Measurements from ENCODE around the gene LENG9.
"Not testable (repeated sequence)": the region's sequence is repeated elsewhere in the genome, so short reads cannot be mapped to it uniquely, and the experiment has no call there.

The LENG9 gene

GRCh38 chr19:54477650-54478049 is 14.1 kb upstream of the LENG9 start:
- DNase-seq = no peak

DNA sequence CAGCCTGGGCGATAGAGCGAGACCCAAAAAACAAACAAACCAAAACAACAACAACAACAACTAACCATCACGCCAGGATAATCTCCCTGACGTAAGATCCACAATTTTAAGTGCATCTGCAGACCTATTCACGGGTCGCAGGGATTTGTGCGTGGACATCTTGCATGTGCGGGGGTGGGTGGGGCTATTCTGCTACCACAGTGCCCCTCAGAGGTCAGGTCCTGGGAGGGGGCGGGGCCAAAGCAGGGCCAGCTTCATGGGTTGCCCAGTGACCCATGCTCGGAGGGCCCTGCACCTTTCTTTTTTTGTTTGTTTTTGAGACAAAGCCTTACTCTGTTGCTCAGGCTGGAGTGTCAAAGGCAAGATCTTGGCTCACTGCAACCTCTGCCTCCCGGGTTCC is 12.1 kb upstream of the LENG9 start:
- no peak for DNase-seq

GRCh38 chr19:54473892-54474372 is 10.4 kb upstream of the LENG9 start:
- DNase-seq = no peak

GRCh38 chr19:54473071-54473891 is 9.7 kb upstream of the LENG9 start, which contains the start of gene CDC42EP5:
TSS of gene CDC42EP5 (minus strand) at chr19:54473296. CDS start at chr19:54465547, 7,749 bp downstream.
- no peak for DNase-seq

GRCh38 chr19:54470991-54471782 is 7.6 kb upstream of the LENG9 start:
- no peak for DNase-seq

DNA sequence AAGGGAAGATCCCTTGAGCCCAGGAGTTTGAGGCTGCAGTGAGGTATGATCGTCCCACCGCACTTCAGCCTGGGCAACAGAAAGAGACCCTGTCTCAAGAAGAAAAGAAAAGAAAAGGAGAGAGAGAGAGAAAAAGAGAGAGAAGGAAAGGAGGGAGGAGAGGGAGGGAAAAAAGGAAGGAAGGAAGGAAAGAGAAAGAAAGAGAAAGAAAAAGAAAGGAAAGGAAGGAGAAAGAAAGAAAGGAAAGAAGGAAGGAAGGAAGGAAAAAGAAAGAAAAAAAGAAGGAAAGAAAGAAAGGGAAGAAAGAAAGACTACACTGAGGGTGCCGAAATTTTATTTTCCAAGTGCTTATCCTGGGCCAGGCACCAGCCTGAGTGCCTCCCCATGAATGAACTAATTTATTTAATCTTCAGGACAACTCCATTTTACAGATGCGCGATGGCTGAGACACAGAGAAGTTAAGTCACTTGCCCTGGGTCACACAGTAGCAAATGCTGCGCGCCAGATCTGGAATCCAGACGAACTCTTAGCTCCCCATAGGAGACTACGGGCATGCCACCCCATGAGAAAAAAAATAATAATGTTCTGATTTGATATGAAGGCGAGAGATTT is 6.8 kb upstream of the LENG9 start:
- no peak for DNase-seq

DNA sequence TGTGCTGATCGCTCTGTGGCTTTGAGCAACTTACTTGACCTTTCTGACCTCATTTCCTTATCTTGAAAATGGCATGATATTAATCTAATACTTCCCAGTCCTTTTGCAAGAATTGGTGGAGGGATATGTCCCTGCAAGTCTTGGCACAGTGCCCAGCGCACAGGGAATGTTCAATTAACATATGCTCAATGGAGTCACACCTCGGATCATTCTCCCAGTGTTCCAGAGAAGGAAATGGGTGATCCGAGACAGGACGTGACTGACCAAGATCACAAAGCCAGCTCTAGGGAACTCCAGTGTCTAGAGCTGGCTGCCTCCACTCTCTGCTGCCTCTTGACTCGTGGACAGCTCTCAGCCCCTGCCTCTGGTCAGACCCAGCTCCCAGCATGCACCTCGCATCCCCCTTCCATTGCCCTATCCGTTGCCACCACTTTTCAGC is 5.9 kb upstream of the LENG9 start:
- no peak for DNase-seq

- not testable (repeated sequence) for DNase-seq
Observed at GRCh38 chr19:54466110-54466480, 2.5 kb upstream of the LENG9 start.

- no peak for DNase-seq
Observed at GRCh38 chr19:54465426-54466109, 2.0 kb upstream of the LENG9 start.

DNA sequence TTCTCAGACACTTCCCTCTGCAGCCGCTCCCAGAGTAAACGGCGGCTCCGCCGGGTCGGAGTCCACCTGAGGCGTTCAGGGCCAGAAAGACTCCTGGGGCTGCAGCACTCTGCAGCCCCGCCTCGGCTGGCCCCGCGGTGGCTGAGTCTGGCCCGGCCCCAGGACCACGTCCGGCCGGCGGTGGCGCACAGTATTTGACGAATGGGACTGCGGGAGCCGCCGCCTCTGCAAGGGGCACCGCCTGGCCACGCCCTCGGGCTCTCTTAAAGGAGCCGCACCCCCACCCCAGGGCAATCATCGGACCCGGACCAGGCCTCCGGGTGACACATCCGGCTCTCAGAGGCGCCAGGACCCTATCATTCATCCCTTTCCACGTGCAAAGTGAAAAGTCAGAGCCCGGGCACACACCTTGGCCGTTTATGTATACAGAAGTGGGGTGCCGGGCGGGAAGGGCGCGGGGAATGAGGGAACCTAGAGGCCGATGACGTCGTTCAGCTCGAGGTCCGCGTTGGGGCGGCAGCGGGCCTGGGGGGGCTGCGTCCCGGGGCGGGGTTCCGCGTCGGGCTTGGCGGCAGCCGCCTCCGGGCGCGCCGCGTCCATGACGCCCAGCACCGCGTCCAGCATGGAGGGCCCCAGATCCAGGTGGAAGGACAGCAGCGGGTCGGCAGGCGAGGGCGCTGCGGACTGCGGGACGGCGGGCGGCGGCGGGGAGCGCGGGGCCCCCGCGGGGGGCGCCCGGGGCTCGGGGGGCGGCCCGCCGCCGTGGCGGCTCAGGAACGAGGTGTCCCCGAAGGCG is 1.2 kb upstream of the LENG9 start:
- DNase-seq = peak; percentile 55 to 61

- peak; percentile 76 to 79 for DNase-seq
Observed at GRCh38 chr19:54464044-54464629, 559 bp upstream of the LENG9 start.

DNA sequence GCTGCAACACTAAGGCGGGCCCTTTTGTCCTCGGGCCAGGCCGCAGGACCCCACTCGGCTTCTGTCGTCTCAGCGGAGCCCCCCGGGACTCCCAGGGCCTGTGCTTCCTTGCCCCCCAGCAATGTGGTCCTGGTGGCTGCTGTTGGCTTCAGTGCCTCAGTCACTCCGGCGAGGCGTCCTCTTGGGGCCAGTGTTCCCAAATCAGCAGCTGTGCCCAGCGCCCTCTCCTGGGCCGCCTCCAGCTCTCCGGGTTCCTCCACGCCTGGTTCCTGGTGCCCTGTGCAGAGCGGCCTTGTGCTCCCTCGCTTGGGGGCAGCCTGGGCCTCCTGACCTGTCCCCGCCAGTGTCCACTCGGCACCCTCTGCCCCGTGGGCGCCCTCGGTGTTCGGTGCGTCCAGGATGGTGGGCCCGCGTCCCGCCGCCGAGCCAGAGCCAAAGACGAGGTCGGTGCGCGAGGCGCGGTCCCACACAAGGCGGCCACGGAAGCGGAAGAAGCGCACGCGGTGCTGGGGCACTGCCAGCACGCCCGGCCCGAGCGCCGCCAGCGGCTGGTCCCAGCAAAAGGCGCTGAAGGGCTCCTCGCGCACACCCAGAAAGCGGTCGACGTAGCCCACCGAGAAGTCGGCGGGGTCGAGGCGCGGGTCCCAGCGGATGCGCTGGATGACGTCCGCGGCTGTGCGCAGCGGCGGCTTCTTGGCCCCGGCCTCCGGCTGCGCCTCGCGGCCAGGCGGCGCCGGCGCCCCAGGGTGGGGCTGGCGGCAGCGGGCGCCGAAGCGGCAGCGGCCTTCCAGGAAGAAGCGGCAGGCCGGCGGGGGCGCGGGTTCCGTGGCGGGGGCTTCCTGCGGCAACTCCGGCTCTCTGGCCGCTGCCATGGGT is 685 bp downstream of the LENG9 start:
- DNase-seq = peak; percentile 55 to 64

GRCh38 chr19:54462047-54462654 is 1.4 kb downstream of the LENG9 start:
- no peak for DNase-seq

- no peak for DNase-seq
Observed at GRCh38 chr19:54461613-54462012, 2.0 kb downstream of the LENG9 start.

GRCh38 chr19:54461210-54461609 is 2.4 kb downstream of the LENG9 start:
- DNase-seq = no peak

GRCh38 chr19:54460230-54461005 is 3.2 kb downstream of the LENG9 start:
- DNase-seq = no peak

DNA sequence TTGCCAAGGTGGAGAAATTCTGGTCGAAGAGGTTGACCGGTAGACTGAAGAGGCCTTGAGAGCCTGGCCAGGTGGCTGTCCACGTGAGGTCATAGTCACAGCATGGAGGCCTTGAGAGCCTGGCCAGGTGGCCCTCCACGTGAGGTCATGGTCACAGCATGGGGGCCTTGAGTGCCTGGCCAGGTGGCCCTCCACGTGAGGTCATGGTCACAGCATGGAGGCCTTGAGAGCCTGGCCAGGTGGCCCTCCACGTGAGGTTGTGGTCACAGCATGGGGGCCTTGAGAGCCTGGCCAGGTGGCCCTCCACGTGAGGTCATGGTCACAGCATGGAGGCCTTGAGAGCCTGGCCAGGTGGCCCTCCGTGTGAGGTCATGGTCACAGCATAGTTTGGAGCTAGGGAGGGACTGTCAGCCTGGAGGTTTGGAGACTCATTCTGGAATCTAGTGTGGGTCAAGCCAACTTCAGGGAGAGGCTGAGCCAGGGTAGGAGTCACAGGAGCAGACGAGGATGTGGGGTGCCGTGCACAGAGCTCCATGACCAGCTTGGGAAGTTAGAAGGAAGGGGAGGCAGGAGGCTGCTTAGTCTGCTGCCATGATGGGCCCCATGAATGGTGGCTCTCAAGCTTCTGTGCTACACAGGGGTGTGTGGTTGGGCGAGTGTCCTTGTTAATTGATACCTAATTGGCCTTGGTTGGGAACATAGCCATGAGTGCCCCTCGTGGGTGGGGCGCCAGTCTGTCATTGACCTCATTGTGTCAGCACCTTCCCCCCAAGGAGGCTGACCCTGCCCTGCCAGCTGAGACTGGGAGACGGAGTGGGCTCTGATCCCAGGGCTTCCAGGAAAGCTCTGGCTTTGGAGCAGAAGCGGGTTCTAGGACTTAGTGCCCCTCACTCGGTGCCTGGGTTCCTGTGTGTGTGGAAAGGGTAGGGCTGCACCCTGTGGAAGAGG is 4.0 kb downstream of the LENG9 start:
- DNase-seq = no peak
